K562 (cell line): ENCODE results near the gene RABL6. TPM values are rescaled to one million over a fixed set of nuclear protein-coding genes. Genes with fewer than 3 reads are reported as not detected.

Source experiments
- ATAC-seq: fragments of 200-7000 bp; cut with Tn5 transposase; 3 replicates; pipeline ENCODE4 v1.9.1; 2020; ENCODE audit warnings: moderate library complexity
- BruUV-seq: library from RNA; stranded (reverse); fragments of 400-500 nt; replicated peaks from 2 replicates; lab custom pipeline; 2021; lab: Mats Ljungman, UMichigan
- CTCF ChIA-PET: fragments of 300-600 bp; formaldehyde crosslinking; extraction: SDS; loops from one replicate; lab custom pipeline; 2021; ENCODE audit warnings: low intra/inter-chr PET ratio; lab: Yijun Ruan, JAX
- POLR2A ChIA-PET: fragments of 300-600, 350-650 bp; sonication (Branson Sonifier 250); formaldehyde crosslinking; extraction: SDS; loops from one replicate; lab custom pipeline; 2021; ENCODE audit warnings: antibody characterized with exemption, inconsistent platforms; lab: Yijun Ruan, JAX
- DNase-seq, 4 experiments: peaks; one replicate each; pipeline versions ENCODE4 v3.0.0 to v3.0.0-alpha.2; 2011 to 2018; ENCODE audit warnings: low spot score in 3 of 4, mixed read lengths in 3 of 4; ENCODE audit errors: extremely low read depth in 1 of 4
- FAIRE-seq: peaks from 2 replicates; lab custom pipeline; 2011; peaks lifted over from hg19 to GRCh38; lab: Jason Lieb, UNC
- H2AFZ ChIP-seq: 2 replicates; pipeline ENCODE4 v1.6.0; 2011; ENCODE audit warnings: low read depth, low read length, control low read depth, inconsistent platforms
- H3K27ac ChIP-seq: fragments of 200-600 bp; 3 replicates; pipeline ENCODE4 v1.8.0; 2011; ENCODE audit warnings: low read depth, mild to moderate bottlenecking, control low read depth, inconsistent platforms, low read length, moderate library complexity, mixed read lengths; ENCODE audit errors: extremely low read depth
- H3K27me3 ChIP-seq, 2 experiments: fragments of 300-600 bp in 1 of 2; 2 replicates in 1 of 2; 3 replicates in 1 of 2; pipeline versions ENCODE4 v1.6.0 to v1.8.0; 2011; ENCODE audit warnings: inconsistent platforms in 2 of 2, low read length in 2 of 2, mild to moderate bottlenecking in 1 of 2, mixed read lengths in 1 of 2, moderate library complexity in 1 of 2; ENCODE audit not compliant: control insufficient read depth in 2 of 2, insufficient read depth in 2 of 2
- H3K36me3 ChIP-seq: fragments of 300-600 bp; 3 replicates; pipeline ENCODE4 v1.8.0; 2011; ENCODE audit warnings: mild to moderate bottlenecking, low read length, inconsistent platforms; ENCODE audit not compliant: control insufficient read depth, insufficient read depth
- H3K4me1 ChIP-seq, 2 experiments: fragments of 200-600 bp in 1 of 2; replicated peaks in 1 of 2; 2 replicates in 1 of 2; 3 replicates in 1 of 2; pipeline versions ENCODE4 v1.5.1 to v1.8.0; 2011; ENCODE audit warnings: inconsistent platforms in 2 of 2, low read length in 2 of 2, mild to moderate bottlenecking in 1 of 2, mixed read lengths in 1 of 2, moderate library complexity in 1 of 2; ENCODE audit not compliant: control insufficient read depth in 2 of 2, insufficient read depth in 2 of 2
- H3K4me2 ChIP-seq: 2 replicates; pipeline ENCODE4 v1.6.1; 2011; ENCODE audit warnings: low read length, control low read depth, inconsistent platforms, mixed read lengths; ENCODE audit not compliant: insufficient read depth
- H3K4me3 ChIP-seq: fragments of 200-600 bp; sonication (generic), shearing (Covaris generic); 2 replicates; pipeline ENCODE4 v1.5.1; 2016; ENCODE audit warnings: control low read depth, inconsistent platforms
- H3K79me2 ChIP-seq: fragments of 200-600 bp; 3 replicates; pipeline ENCODE4 v1.8.0; 2011; ENCODE audit warnings: low read length, inconsistent platforms; ENCODE audit not compliant: control insufficient read depth, insufficient read depth
- H3K9ac ChIP-seq, 2 experiments: 2 replicates each; pipeline versions ENCODE4 v1.6.0 to v1.6.1; 2011; ENCODE audit warnings: low read depth in 2 of 2, low read length in 2 of 2, control low read depth in 1 of 2, inconsistent platforms in 1 of 2, mild to moderate bottlenecking in 1 of 2, mixed read lengths in 1 of 2; ENCODE audit not compliant: insufficient read depth in 1 of 2
- H3K9me1 ChIP-seq: one replicate; pipeline ENCODE4 v1.6.0; 2011; ENCODE audit warnings: inconsistent platforms, mild to moderate bottlenecking, low read length, moderate library complexity; ENCODE audit not compliant: control insufficient read depth, insufficient read depth
- H3K9me3 ChIP-seq: replicated peaks from 2 replicates; pipeline ENCODE4 v1.5.1; 2011; ENCODE audit warnings: low read depth, low read length, inconsistent platforms; ENCODE audit not compliant: control insufficient read depth, insufficient read depth
- H4K20me1 ChIP-seq: replicated peaks from 2 replicates; pipeline ENCODE4 v1.6.1; 2011; ENCODE audit warnings: low read length, inconsistent platforms, mixed read lengths; ENCODE audit not compliant: control insufficient read depth, insufficient read depth
- BRF1 ChIP-seq: IDR thresholded peaks from 3 replicates; pipeline ENCODE4 v1.6.1; 2011; ENCODE audit warnings: borderline replicate concordance, mild to moderate bottlenecking; ENCODE audit not compliant: insufficient read length; ENCODE audit errors: extremely low read depth
- CHD1 ChIP-seq: fragments of 200-600 bp; sonication (generic); IDR thresholded peaks from one replicate; pipeline ENCODE4 v1.6.1; 2012; ENCODE audit warnings: mild to moderate bottlenecking, moderate library complexity, low read length, inconsistent platforms
- COPS2 ChIP-seq: fragments of 450-650 bp; conservative IDR thresholded peaks from 2 replicates; pipeline ENCODE4 v1.6.1; 2016; ENCODE audit warnings: mild to moderate bottlenecking, moderate library complexity
- KAT2B ChIP-seq: IDR thresholded peaks from one replicate; pipeline ENCODE4 v1.6.1; 2012; ENCODE audit warnings: low read depth, mild to moderate bottlenecking, control low read depth, inconsistent platforms, low read length, moderate library complexity
- NONO ChIP-seq, 2 experiments: fragments of 200-400 bp in 1 of 2; fragments of 450-650 bp in 1 of 2; formaldehyde crosslinking in 1 of 2; IDR thresholded peaks; 2 replicates each; pipeline ENCODE4 v1.6.1; 2017; ENCODE audit warnings: low read depth in 2 of 2, mild to moderate bottlenecking in 2 of 2, moderate library complexity in 2 of 2, low read length in 1 of 2
- NR2C2 ChIP-seq, 2 experiments: fragments of 200-800 bp in 1 of 2; sonication (Bioruptor generic) in 1 of 2; sonication (generic) in 1 of 2; formaldehyde crosslinking in 1 of 2; IDR thresholded peaks; 2 replicates each; pipeline versions ENCODE4 v1.6.1 to v1.8.0; 2016 to 2022; ENCODE audit warnings: mild to moderate bottlenecking in 1 of 2, missing compliant biosample characterization in 1 of 2, missing genetic modification characterization in 1 of 2, missing genetic modification reagents in 1 of 2
- PHF20 ChIP-seq: fragments of 450-650 bp; IDR thresholded peaks from 2 replicates; pipeline ENCODE4 v1.6.1; 2018; ENCODE audit not compliant: partially characterized antibody
- ZNF780A ChIP-seq: fragments of 250-450 bp; sonication (Bioruptor Pico); IDR thresholded peaks from 2 replicates; pipeline ENCODE4 v1.5.0; 2021; ENCODE audit warnings: mild to moderate bottlenecking
- WGBS: fragments of 100-300 bp; shearing (Covaris generic); methylation state at CpG from one replicate; pipeline ENCODE4 v1.1.6; 2016; ENCODE audit warnings: low coverage, mixed read lengths; ENCODE audit not compliant: insufficient coverage; ENCODE audit errors: missing lambda C conversion rate; 5-methylcytosine and 5-hydroxymethylcytosine counted together
- in situ Hi-C: fragments of 300-500 bp; cut with MboI; formaldehyde crosslinking; loops from 4 replicates; pipeline ENCODE4 v1.15.0; 2018; ENCODE audit warnings: inconsistent platforms, mixed read lengths
- intact Hi-C: fragments of 100-400 bp; cut with micrococcal nuclease; formaldehyde crosslinking; loops from 2 replicates; pipeline ENCODE4 v1.14.2; 2022
- polyA plus RNA-seq, 8 experiments: library from polyadenylated mRNA; depleted of rRNA in 4 of 8; stranded (reverse) in 5 of 8; unstranded in 3 of 8; fragments of >200 nt; fragmentation: Nextera tagmentation in 2 of 8; fragmentation: Illumina TruSeq in 1 of 8; extraction: Ambion mirVana in 2 of 8; extraction: Trizol in 1 of 8; gene quantifications; 2 replicates each; pipeline versions ENCODE4 v1.2.1 to v1.2.3, GENCODE V29; 2011 to 2014; ENCODE audit warnings: inconsistent platforms in 1 of 8, missing spikeins in 1 of 8
- total RNA-seq, 7 experiments: library from RNA; depleted of rRNA in 6 of 7; stranded (reverse); fragments of >200 nt in 6 of 7; fragmentation: Illumina TruSeq in 2 of 7; extraction: Trizol in 2 of 7; gene quantifications; 2 replicates each; pipeline versions ENCODE4 v1.2.1 to v1.2.3, GENCODE V29; 2011 to 2021; ENCODE audit warnings: low replicate concordance in 1 of 7
- TF ChIP-seq, protein P1 (sequence below), 2 experiments: IDR thresholded peaks in 1 of 2; conservative IDR thresholded peaks in 1 of 2; 2 replicates each; pipeline ENCODE4 v1.6.1; 2016; ENCODE audit warnings: low read depth in 2 of 2, mild to moderate bottlenecking in 1 of 2, missing compliant biosample characterization in 1 of 2, missing genetic modification characterization in 1 of 2, moderate library complexity in 1 of 2
- TF ChIP-seq, protein P2 (sequence below): IDR thresholded peaks from 3 replicates; pipeline ENCODE4 v1.6.1; 2011; ENCODE audit warnings: borderline replicate concordance, mild to moderate bottlenecking, moderate library complexity; ENCODE audit not compliant: insufficient read length; ENCODE audit errors: extremely low read depth
- TF ChIP-seq, protein P3 (sequence below): sonication (generic); formaldehyde crosslinking; IDR thresholded peaks from 2 replicates; pipeline ENCODE4 v1.8.1; 2023; ENCODE audit warnings: mild to moderate bottlenecking, missing genetic modification reagents

RABL6 gene
- total and polyA plus RNA-seq, 9 of the 15 experiments (the other 6 are each of a cell fraction or from before 2014, with no cell fraction given), result 5.6 to 181 (median 84.5) TPM

DNA sequence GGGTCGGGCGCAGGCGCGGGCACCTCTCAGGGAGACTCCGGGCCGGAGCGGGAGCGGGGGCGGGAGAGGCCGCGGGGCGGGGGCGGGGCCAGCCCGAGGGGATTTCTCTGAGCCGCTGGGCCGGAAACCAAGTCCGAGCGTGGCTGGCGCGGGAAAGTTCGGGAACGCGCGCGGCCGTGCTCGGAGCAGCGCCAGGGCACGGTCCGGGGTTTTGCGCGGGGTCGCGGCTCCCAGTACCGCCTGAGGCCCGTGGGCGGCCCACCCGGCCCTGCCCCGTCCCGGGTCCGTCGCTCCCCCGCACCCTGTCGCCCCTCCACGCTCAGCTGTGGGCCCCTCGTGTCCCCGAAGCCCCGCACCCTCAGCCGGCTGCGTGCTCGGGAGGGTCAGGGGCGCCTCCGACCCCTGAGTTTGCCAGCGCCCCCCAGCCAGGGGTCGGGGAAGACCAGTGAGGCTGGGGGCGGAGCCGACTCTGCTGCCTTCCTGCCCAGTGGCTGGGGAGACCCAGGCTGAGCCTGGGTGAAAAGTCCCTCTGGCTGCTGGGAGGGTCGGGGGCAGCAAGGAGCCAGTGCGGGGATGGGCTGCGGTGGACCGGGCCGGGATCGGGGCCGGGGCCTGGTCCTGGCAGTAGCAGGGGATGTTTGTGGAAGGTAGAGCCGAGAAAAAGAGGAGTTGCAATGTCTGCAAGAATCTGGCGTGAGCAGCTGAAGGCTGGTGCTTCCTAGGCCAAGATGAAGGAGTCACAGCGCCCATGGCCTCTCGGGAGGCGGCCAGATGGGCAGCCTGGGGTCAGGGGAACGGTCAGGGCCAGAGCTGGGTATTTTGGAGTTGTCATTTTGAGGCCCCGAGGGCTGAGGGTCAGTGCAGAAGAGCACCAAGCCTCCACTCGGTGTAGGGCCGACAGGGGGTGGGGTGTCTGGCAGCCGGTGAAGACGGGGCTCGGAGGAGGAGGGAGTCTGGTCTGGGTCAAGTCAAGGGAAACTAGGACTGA, 79.2 kb downstream of the RABL6 start:
- in situ Hi-C loops, result no loop called here
- ChIA-PET POLR2A (interaction anchor here (0.6 to 2.3 kb wide), 9 partner anchors 11 to 561 kb away, joined by 3 to 9 read pairs (median 4); no protein-coding TSS in a partner anchor), CTCF (interaction anchor here (0.6 to 0.7 kb wide), 2 partner anchors 37 to 198 kb away, joined by 3 read pairs; partner anchors contain the start of gene PHPT1)
- ATAC-seq (peak; percentile 37), FAIRE-seq (peak; percentile 6), DNase-seq (peak; percentile 44 to 55 (median 47))
- no peaks in the 10 kb centered on the region; the same call in 1 of the 2 replicates for H3K9me3 ChIP-seq
- H3K36me3 ChIP-seq, result peaks cover 38% of the 10 kb centered on the region; the same call in 2 of the 3 replicates
- H3K9me1 ChIP-seq, result peaks cover 2% of the 10 kb centered on the region
- H3K4me2 ChIP-seq, result peak overlapping the region; percentile 84
- H4K20me1 ChIP-seq, result 0 out of 2 replicates have a peak, but pooled peaks cover 9% of the 10 kb centered on the region
- peak overlapping the region; percentile 88 to 98 for H3K9ac ChIP-seq
- H3K27me3 ChIP-seq, result no peaks in the 10 kb centered on the region
- H3K4me3 ChIP-seq, result peak overlapping the region; percentile 92
- WGBS, result 2% methylated on average over 29 of the region's 76 CpGs
- peak overlapping the region; percentile 54; the same call in 1 of the 2 replicates for H2AFZ ChIP-seq
- peaks cover 69% of the 10 kb centered on the region for H3K79me2 ChIP-seq
- H3K27ac ChIP-seq, result peak overlapping the region; percentile 88
- BruUV-seq, result TSS peak; percentile 78
- H3K4me1 ChIP-seq, result peaks cover 21 to 60% of the 10 kb centered on the region in 2 experiments
- intact Hi-C loops, result loop anchor here (1.0 kb wide), 1 partner anchor 38 kb away; the partner anchor contains the start of gene PHPT1
- TF ChIP-seq COPS2, result no peak
- TF ChIP-seq, protein P1, sequence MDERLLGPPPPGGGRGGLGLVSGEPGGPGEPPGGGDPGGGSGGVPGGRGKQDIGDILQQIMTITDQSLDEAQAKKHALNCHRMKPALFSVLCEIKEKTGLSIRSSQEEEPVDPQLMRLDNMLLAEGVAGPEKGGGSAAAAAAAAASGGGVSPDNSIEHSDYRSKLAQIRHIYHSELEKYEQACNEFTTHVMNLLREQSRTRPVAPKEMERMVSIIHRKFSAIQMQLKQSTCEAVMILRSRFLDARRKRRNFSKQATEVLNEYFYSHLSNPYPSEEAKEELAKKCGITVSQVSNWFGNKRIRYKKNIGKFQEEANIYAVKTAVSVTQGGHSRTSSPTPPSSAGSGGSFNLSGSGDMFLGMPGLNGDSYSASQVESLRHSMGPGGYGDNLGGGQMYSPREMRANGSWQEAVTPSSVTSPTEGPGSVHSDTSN (CRISPR knock-in tag; IDR thresholded peaks at IDR 0.05; ENCODE audit: low read depth), result no peak
- TF ChIP-seq, protein P1 (tag; conservative IDR thresholded peaks at IDR 0.05; ENCODE audit: low read depth), result no peak
- TF ChIP-seq CHD1, result no peak
- TF ChIP-seq NR2C2 (CRISPR knock-in tag; IDR thresholded peaks at IDR 0.05), result no peak
- no peak; the same call in 1 of the 2 replicates for TF ChIP-seq NR2C2 (tag; IDR thresholded peaks at IDR 0.05)
- TF ChIP-seq PHF20, result no peak
- TF ChIP-seq, protein P2, sequence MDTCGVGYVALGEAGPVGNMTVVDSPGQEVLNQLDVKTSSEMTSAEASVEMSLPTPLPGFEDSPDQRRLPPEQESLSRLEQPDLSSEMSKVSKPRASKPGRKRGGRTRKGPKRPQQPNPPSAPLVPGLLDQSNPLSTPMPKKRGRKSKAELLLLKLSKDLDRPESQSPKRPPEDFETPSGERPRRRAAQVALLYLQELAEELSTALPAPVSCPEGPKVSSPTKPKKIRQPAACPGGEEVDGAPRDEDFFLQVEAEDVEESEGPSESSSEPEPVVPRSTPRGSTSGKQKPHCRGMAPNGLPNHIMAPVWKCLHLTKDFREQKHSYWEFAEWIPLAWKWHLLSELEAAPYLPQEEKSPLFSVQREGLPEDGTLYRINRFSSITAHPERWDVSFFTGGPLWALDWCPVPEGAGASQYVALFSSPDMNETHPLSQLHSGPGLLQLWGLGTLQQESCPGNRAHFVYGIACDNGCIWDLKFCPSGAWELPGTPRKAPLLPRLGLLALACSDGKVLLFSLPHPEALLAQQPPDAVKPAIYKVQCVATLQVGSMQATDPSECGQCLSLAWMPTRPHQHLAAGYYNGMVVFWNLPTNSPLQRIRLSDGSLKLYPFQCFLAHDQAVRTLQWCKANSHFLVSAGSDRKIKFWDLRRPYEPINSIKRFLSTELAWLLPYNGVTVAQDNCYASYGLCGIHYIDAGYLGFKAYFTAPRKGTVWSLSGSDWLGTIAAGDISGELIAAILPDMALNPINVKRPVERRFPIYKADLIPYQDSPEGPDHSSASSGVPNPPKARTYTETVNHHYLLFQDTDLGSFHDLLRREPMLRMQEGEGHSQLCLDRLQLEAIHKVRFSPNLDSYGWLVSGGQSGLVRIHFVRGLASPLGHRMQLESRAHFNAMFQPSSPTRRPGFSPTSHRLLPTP, result no peak
- TF ChIP-seq KAT2B, result no peak
- no peak for TF ChIP-seq ZNF780A (CRISPR knock-in tag)
- TF ChIP-seq BRF1, result no peak
- TF ChIP-seq NONO (IDR thresholded peaks at IDR 0.05; ENCODE audit: low read depth in 2 of 2, low read length in 1 of 2), result no peak; a peak in 1 of 4 replicates
- TF ChIP-seq, protein P3, sequence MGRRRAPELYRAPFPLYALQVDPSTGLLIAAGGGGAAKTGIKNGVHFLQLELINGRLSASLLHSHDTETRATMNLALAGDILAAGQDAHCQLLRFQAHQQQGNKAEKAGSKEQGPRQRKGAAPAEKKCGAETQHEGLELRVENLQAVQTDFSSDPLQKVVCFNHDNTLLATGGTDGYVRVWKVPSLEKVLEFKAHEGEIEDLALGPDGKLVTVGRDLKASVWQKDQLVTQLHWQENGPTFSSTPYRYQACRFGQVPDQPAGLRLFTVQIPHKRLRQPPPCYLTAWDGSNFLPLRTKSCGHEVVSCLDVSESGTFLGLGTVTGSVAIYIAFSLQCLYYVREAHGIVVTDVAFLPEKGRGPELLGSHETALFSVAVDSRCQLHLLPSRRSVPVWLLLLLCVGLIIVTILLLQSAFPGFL (CRISPR knock-in tag), result no peak
